ENCODE results near the gene EVA1C.

GRCh38 chr21:32456497-32456918 lies 44.0 kb downstream of the EVA1C start:
- TF ChIP-seq EZH2 (IDR thresholded peaks at IDR 0.05; ENCODE audit: low read length, unreplicated experiment) (no peak), CTCF (conservative IDR thresholded peaks at IDR 0.05; ENCODE audit: low read depth, low read length) (no peak), EZH2phosphoT487 (IDR thresholded peaks at IDR 0.05; ENCODE audit: borderline replicate concordance, low read length) (no peak)
